Astrocyte (in vitro differentiated cells and primary cell): ENCODE measurements around the gene MLPH. TPM values are rescaled to one million over a fixed set of nuclear protein-coding genes. Genes with fewer than 3 reads are reported as not detected.

Experiments
- DNase-seq: peaks from one replicate; pipeline ENCODE4 v3.0.0-alpha.2; 2010; ENCODE audit warnings: low read depth
- FAIRE-seq: peaks from 2 replicates; lab custom pipeline; 2011; peaks lifted over from hg19 to GRCh38; lab: Jason Lieb, UNC
- H2AFZ ChIP-seq: 2 replicates; pipeline ENCODE4 v1.6.0; 2012; ENCODE audit warnings: low read depth, low read length, inconsistent platforms
- H3K27ac ChIP-seq: 2 replicates; pipeline ENCODE4 v1.5.1; 2011; ENCODE audit warnings: low read depth, low read length, inconsistent platforms
- H3K27me3 ChIP-seq: 2 replicates; pipeline ENCODE4 v1.6.0; 2011; ENCODE audit warnings: low read length, inconsistent platforms; ENCODE audit not compliant: insufficient read depth
- H3K36me3 ChIP-seq: 2 replicates; pipeline ENCODE4 v1.5.1; 2011; ENCODE audit warnings: low read length, inconsistent platforms; ENCODE audit not compliant: insufficient read depth
- H3K4me1 ChIP-seq: 2 replicates; pipeline ENCODE4 v1.5.1; 2011; ENCODE audit warnings: low read length, inconsistent platforms; ENCODE audit not compliant: insufficient read depth
- H3K4me2 ChIP-seq: 2 replicates; pipeline ENCODE4 v1.6.0; 2012; ENCODE audit warnings: low read length, inconsistent platforms
- H3K4me3 ChIP-seq: 2 replicates; pipeline ENCODE4 v1.5.1; 2011; ENCODE audit warnings: low read depth, mild to moderate bottlenecking, low read length, inconsistent platforms; ENCODE audit not compliant: insufficient read depth
- H3K79me2 ChIP-seq: 2 replicates; pipeline ENCODE4 v1.6.0; 2012; ENCODE audit warnings: mild to moderate bottlenecking, low read length, inconsistent platforms; ENCODE audit not compliant: insufficient read depth
- H3K9ac ChIP-seq: 2 replicates; pipeline ENCODE4 v1.6.0; 2012; ENCODE audit warnings: mild to moderate bottlenecking, low read length, inconsistent platforms
- H3K9me3 ChIP-seq: 2 replicates; pipeline ENCODE4 v1.5.1; 2012; ENCODE audit warnings: low read depth, mild to moderate bottlenecking, low read length, inconsistent platforms; ENCODE audit not compliant: insufficient read depth
- H4K20me1 ChIP-seq: 2 replicates; pipeline ENCODE4 v1.6.0; 2012; ENCODE audit warnings: low read length, inconsistent platforms; ENCODE audit not compliant: insufficient read depth
- H3K27ac Mint-ChIP-seq: one replicate; pipeline ENCODE4 v1.8.0; 2021; ENCODE audit warnings: mild to moderate bottlenecking, mixed read lengths; ENCODE audit not compliant: unreplicated experiment
- H3K27me3 Mint-ChIP-seq: one replicate; pipeline ENCODE4 v1.8.0; 2021; ENCODE audit warnings: low read depth, mixed read lengths; ENCODE audit not compliant: unreplicated experiment
- H3K36me3 Mint-ChIP-seq: one replicate; pipeline ENCODE4 v1.8.0; 2021; ENCODE audit warnings: low read depth, mixed read lengths; ENCODE audit not compliant: unreplicated experiment
- H3K4me1 Mint-ChIP-seq: one replicate; pipeline ENCODE4 v1.8.0; 2021; ENCODE audit warnings: low read depth, mixed read lengths; ENCODE audit not compliant: unreplicated experiment
- H3K4me3 Mint-ChIP-seq: one replicate; pipeline ENCODE4 v1.8.0; 2021; ENCODE audit warnings: mild to moderate bottlenecking, moderate library complexity, mixed read lengths; ENCODE audit not compliant: unreplicated experiment
- H3K9me3 Mint-ChIP-seq: one replicate; pipeline ENCODE4 v1.8.0; 2021; ENCODE audit warnings: mild to moderate bottlenecking, mixed read lengths; ENCODE audit not compliant: unreplicated experiment
- CTCF ChIP-seq: IDR thresholded peaks from 2 replicates; pipeline ENCODE4 v1.5.1; 2011; ENCODE audit warnings: low read depth, mild to moderate bottlenecking, inconsistent platforms, low read length, moderate library complexity; ENCODE audit not compliant: insufficient read depth
- EZH2 ChIP-seq: IDR thresholded peaks from 2 replicates; pipeline ENCODE4 v1.6.1; 2012; ENCODE audit warnings: mild to moderate bottlenecking, low read length, inconsistent platforms; ENCODE audit not compliant: insufficient read depth
- total RNA-seq: library from RNA; stranded (reverse); gene quantifications from 2 replicates; pipeline ENCODE4 v1.2.1, GENCODE V29; 2021

The MLPH gene
- total RNA-seq, 1 donor from 2014 or later = 14.2 TPM

GRCh38 chr2:237511433-237511832, 24.4 kb downstream of the MLPH start:
- Histone ChIP-seq H3K4me1 (no peaks in the 10 kb centered on the region), H3K79me2 (peaks cover 74% of the 10 kb centered on the region), H4K20me1 (peaks cover 16% of the 10 kb centered on the region), H2AFZ (no peak overlapping the region), H3K4me2 (no peak overlapping the region), H3K27ac (peak overlapping the region; percentile 8), H3K36me3 (peaks cover 51% of the 10 kb centered on the region), H3K9ac (peak overlapping the region; percentile 1), H3K4me3 (no peak overlapping the region), H3K27me3 (no peaks in the 10 kb centered on the region), H3K9me3 (no peaks in the 10 kb centered on the region)
- Mint-ChIP-seq H3K4me3 (no peak overlapping the region), H3K9me3 (no peaks in the 10 kb centered on the region), H3K27me3 (peaks cover 7% of the 10 kb centered on the region), H3K27ac (no peak overlapping the region), H3K4me1 (peaks cover 15% of the 10 kb centered on the region), H3K36me3 (peaks cover 14% of the 10 kb centered on the region)
- no peak for DNase-seq
- TF ChIP-seq CTCF = no peak
- TF ChIP-seq EZH2 = no peak
- no peak for FAIRE-seq

DNA sequence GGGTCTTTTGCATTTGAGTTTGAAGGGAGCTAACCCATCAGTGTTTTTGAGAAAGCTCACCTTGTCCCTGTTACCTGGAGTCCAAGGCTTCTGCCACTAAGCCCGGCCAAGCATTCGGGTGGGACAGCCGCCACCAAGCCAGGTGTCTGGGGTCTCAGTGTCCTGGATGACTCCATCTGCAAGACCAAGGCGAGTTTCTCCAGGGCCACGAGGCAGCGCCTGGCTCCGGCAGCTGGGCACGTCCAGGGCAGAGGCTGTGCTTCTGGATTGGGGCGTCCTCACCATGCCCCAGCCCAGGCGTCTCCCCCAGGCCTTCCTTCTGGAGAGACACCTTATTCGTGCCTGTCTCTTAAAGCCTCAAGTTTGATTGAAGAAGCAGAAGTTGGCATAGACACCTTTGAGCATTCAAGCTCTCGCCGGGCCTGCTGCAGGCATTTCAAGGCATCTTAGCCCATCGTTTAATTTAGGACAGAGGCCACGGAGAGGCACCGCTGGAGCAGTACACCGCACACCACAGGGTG, 24.9 kb downstream of the MLPH start:
- H3K27ac Mint-ChIP-seq = no peak overlapping the region

More for the DNA sequence above, 24.9 kb downstream of the MLPH start:
- H3K4me3 Mint-ChIP-seq = no peak overlapping the region
- peaks cover 15% of the 10 kb centered on the region for H3K4me1 Mint-ChIP-seq
- FAIRE-seq (no peak), DNase-seq (no peak)
- Histone ChIP-seq H3K9ac (peak overlapping the region; percentile 1), H3K4me1 (no peaks in the 10 kb centered on the region), H3K36me3 (peaks cover 51% of the 10 kb centered on the region), H2AFZ (no peak overlapping the region), H3K79me2 (peaks cover 75% of the 10 kb centered on the region), H3K9me3 (no peaks in the 10 kb centered on the region), H3K4me2 (no peak overlapping the region), H3K27ac (peak overlapping the region; percentile 8), H3K4me3 (no peak overlapping the region), H4K20me1 (peaks cover 21% of the 10 kb centered on the region), H3K27me3 (no peaks in the 10 kb centered on the region)
- peaks cover 7% of the 10 kb centered on the region for H3K27me3 Mint-ChIP-seq
- H3K9me3 Mint-ChIP-seq = no peaks in the 10 kb centered on the region
- TF ChIP-seq CTCF (no peak), EZH2 (no peak)
- H3K36me3 Mint-ChIP-seq = peaks cover 14% of the 10 kb centered on the region
